MCF 10A (cell line): ENCODE data around the gene GAK. TPM values are rescaled to one million over a fixed set of nuclear protein-coding genes. Genes with fewer than 3 reads are reported as not detected.

Experiments
- BruUV-seq: library from RNA; stranded (reverse); fragments of 400-500 nt; replicated peaks from 2 replicates; lab custom pipeline; 2021; lab: Mats Ljungman, UMichigan
- CTCF ChIA-PET: fragments of 300-600 bp; sonication (Branson Sonifier 250); formaldehyde crosslinking; extraction: SDS; loops from one replicate; lab custom pipeline; 2021; ENCODE audit warnings: antibody characterized with exemption, inconsistent platforms; lab: Yijun Ruan, JAX
- POLR2A ChIA-PET: fragments of 300-600, 350-650 bp; sonication (Branson Sonifier 250); formaldehyde crosslinking; extraction: SDS; loops from one replicate; lab custom pipeline; 2020; ENCODE audit warnings: antibody characterized with exemption, inconsistent platforms; lab: Yijun Ruan, JAX
- DNase-seq: peaks from one replicate; pipeline ENCODE4 v3.0.0-alpha.2; 2018; ENCODE audit not compliant: unreplicated experiment
- H3K27ac Mint-ChIP-seq: one replicate; pipeline ENCODE4 v1.8.0; 2022; ENCODE audit warnings: mild to moderate bottlenecking, low read depth, mixed read lengths; ENCODE audit not compliant: unreplicated experiment
- H3K27me3 Mint-ChIP-seq: one replicate; pipeline ENCODE4 v1.8.0; 2022; ENCODE audit warnings: mixed read lengths; ENCODE audit not compliant: insufficient read depth, unreplicated experiment
- H3K36me3 Mint-ChIP-seq: one replicate; pipeline ENCODE4 v1.8.0; 2022; ENCODE audit warnings: mild to moderate bottlenecking, moderate library complexity, mixed read lengths; ENCODE audit not compliant: insufficient read depth, unreplicated experiment
- H3K4me1 Mint-ChIP-seq: one replicate; pipeline ENCODE4 v1.8.0; 2022; ENCODE audit warnings: mixed read lengths; ENCODE audit not compliant: insufficient read depth, unreplicated experiment
- H3K4me3 Mint-ChIP-seq: one replicate; pipeline ENCODE4 v1.8.0; 2022; ENCODE audit warnings: mild to moderate bottlenecking, moderate library complexity, mixed read lengths; ENCODE audit not compliant: unreplicated experiment
- H3K9me3 Mint-ChIP-seq: one replicate; pipeline ENCODE4 v1.8.0; 2022; ENCODE audit warnings: mixed read lengths; ENCODE audit not compliant: unreplicated experiment
- intact Hi-C: fragments of 100-400 bp; cut with micrococcal nuclease; formaldehyde crosslinking; loops from 2 replicates; pipeline ENCODE4 v1.14.1; 2022
- total RNA-seq: library from RNA; stranded (reverse); gene quantifications from 2 replicates; pipeline ENCODE4 v1.2.3, GENCODE V29; 2022
- TF ChIP-seq, protein P1 (sequence below): fragments of 200-600 bp; IDR thresholded peaks from one replicate; pipeline ENCODE4 v1.8.0; 2022; ENCODE audit warnings: antibody characterized with exemption, mild to moderate bottlenecking; ENCODE audit not compliant: unreplicated experiment

The GAK gene
- total RNA-seq, 1 experiment from 2014 or later = 72.9 TPM

DNA sequence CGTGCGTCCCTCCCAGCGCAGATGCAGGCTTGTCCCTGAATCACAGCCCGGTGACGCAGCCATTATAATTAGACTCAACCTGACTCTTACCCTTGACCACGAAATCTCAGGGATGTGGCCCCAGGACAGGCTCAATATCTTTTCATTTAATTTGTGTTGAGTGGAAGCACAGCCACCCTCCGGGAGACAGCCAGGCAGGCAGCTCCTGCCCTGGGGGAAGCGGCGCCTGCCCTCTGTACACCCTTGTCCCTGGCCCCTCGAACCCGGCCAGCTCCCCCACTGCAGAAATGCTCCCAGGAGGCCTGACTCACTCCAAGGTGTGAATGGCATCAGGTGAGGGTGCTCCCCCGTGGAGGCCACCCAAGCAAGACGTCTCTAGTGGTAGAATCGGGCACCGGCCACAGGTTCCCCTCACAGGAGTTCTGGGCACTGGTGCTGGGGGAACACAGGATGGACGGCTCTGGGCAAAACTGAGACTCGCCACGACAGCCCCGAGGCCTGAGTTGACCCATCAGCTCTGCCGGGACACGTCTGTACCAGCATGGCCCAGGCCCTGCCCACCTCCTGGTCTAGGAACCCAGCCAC, 108.8 kb downstream of the GAK start:
- peaks cover 28% of the 10 kb centered on the region for H3K27me3 Mint-ChIP-seq
- peaks cover 6% of the 10 kb centered on the region for H3K4me1 Mint-ChIP-seq
- H3K27ac Mint-ChIP-seq = no peak overlapping the region
- no peak for DNase-seq
- CTCF ChIA-PET = interaction anchor here (0.7 kb wide), 1 partner anchor 28 kb away, joined by 3 read pairs; no protein-coding TSS in a partner anchor
- POLR2A ChIA-PET = no interaction called here
- intact Hi-C loops = no loop called here
- H3K9me3 Mint-ChIP-seq = no peaks in the 10 kb centered on the region
- H3K4me3 Mint-ChIP-seq = no peak overlapping the region
- no TSS peak for BruUV-seq
- TF ChIP-seq, protein P1, sequence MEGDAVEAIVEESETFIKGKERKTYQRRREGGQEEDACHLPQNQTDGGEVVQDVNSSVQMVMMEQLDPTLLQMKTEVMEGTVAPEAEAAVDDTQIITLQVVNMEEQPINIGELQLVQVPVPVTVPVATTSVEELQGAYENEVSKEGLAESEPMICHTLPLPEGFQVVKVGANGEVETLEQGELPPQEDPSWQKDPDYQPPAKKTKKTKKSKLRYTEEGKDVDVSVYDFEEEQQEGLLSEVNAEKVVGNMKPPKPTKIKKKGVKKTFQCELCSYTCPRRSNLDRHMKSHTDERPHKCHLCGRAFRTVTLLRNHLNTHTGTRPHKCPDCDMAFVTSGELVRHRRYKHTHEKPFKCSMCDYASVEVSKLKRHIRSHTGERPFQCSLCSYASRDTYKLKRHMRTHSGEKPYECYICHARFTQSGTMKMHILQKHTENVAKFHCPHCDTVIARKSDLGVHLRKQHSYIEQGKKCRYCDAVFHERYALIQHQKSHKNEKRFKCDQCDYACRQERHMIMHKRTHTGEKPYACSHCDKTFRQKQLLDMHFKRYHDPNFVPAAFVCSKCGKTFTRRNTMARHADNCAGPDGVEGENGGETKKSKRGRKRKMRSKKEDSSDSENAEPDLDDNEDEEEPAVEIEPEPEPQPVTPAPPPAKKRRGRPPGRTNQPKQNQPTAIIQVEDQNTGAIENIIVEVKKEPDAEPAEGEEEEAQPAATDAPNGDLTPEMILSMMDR = no peak
- H3K36me3 Mint-ChIP-seq = no peaks in the 10 kb centered on the region

DNA sequence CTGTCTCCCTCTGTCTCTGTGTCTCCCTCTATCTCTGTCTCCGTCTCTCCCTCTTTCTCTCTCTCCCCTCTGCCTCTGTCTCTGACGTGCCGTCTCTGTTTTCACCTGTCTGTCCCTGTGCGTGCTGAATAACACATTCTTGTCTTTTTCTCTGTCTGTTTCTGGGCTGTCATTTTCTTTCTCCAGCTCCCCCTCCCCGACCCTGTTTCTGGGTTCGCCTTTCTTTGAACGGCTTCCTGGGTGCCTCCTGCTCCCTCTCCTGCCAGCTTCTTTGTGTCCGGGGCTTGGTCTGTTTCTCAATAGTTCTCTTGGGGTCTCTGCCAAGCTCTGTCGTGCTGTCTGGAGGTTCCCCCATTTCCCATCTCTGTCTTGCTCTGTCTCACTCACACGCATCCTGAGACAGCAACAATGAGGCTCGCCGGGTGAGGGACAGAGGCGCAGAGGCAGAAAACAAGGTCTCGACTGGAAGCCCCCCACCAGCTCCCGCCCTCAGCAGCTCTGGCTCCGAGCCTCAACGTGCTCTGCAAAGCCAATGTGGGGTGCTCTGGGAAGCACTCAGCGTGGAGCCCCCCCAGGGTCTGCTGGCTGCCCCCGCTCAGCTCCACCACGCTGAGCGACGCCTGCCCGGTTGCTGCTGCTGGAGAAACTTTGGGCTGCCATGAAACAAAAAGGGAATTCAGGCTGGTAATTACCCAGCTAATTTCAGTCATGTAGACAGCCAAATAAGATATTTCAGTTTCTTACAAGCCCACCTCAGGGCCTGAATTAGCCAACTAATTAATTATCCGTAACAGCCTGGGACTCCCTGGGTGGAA, 109.5 kb downstream of the GAK start:
- CTCF ChIA-PET = no interaction called here
- POLR2A ChIA-PET = no interaction called here
- Mint-ChIP-seq H3K36me3 (no peaks in the 10 kb centered on the region), H3K9me3 (no peaks in the 10 kb centered on the region), H3K4me1 (no peaks in the 10 kb centered on the region), H3K27me3 (peaks cover 21% of the 10 kb centered on the region), H3K4me3 (no peak overlapping the region), H3K27ac (no peak overlapping the region)
- TF ChIP-seq, protein P1 = no peak
- DNase-seq = no peak
- BruUV-seq = no TSS peak
- intact Hi-C loops = no loop called here

DNA sequence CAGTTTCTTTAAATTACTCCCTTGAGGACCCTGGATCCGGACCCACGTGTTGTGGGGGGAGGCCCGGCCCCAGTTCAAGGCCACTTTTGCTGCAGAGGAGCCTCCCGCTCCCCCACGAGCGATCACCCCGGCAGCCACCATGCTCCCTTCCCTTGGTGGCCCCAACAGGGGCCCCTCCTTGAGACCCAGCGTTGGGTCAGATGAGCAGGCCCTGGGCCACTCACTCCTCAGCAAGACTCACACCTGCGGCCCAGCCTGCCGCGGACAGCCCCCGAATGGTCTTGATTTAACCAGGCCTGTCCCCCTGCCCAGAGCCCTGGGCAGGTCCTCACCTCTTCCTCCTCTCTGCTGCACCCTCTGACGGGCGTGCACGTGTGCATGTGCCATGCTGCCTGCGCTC, 110.5 kb downstream of the GAK start:
- Mint-ChIP-seq H3K9me3 (no peaks in the 10 kb centered on the region), H3K4me1 (no peaks in the 10 kb centered on the region), H3K27me3 (peaks cover 21% of the 10 kb centered on the region), H3K36me3 (no peaks in the 10 kb centered on the region), H3K27ac (no peak overlapping the region), H3K4me3 (no peak overlapping the region)
- ChIA-PET CTCF (no interaction called here), POLR2A (no interaction called here)
- TF ChIP-seq, protein P1 = no peak
- intact Hi-C loops = no loop called here
- no peak for DNase-seq
- no TSS peak for BruUV-seq

DNA sequence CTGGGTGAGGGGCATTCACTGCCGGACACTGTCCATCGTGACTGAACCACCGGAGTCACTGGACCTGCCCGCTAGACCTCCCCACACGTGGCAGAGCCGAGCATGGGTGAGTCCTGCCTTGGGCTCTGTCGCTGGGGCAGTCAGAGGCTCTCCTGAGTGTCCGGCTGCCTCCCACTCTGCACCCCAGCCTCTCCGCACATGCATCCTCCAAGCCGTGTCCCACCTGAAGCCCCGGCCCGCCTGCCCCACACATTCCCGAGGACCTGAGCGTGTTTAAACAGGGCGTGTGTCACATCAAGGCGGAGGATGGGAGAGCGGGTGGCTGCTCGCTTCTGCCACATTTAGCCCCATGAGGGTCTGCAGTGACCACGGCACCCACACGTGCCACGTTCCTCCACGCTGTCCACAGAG, 110.9 kb downstream of the GAK start:
- peaks cover 24% of the 10 kb centered on the region for H3K27me3 Mint-ChIP-seq
- no peaks in the 10 kb centered on the region for H3K9me3 Mint-ChIP-seq
- no peaks in the 10 kb centered on the region for H3K36me3 Mint-ChIP-seq
- ChIA-PET POLR2A (no interaction called here), CTCF (no interaction called here)
- TF ChIP-seq, protein P1 = no peak
- BruUV-seq = no TSS peak
- DNase-seq = no peak
- H3K27ac Mint-ChIP-seq = no peak overlapping the region
- intact Hi-C loops = no loop called here
- H3K4me3 Mint-ChIP-seq = no peak overlapping the region
- no peaks in the 10 kb centered on the region for H3K4me1 Mint-ChIP-seq
